HepG2 (cell line): ENCODE data around the gene PARD3. TPM values are rescaled to one million over a fixed set of nuclear protein-coding genes. Genes with fewer than 3 reads are reported as not detected.

ENCODE experiments used
- ARID3A ChIP-seq: IDR thresholded peaks from 2 replicates; pipeline ENCODE4 v1.6.1; 2012; ENCODE audit warnings: low read depth, low read length, improper control_type of control experiment
- CEBPB ChIP-seq: IDR thresholded peaks from 2 replicates; pipeline ENCODE4 v1.6.1; 2011; ENCODE audit warnings: low read depth, low read length, improper control_type of control experiment, borderline replicate concordance
- EED ChIP-seq: sonication (generic); formaldehyde crosslinking; IDR thresholded peaks from 2 replicates; pipeline ENCODE4 v1.5.0; 2020; ENCODE audit warnings: mild to moderate bottlenecking, missing genetic modification reagents
- KIAA2018 ChIP-seq: sonication (generic); formaldehyde crosslinking; IDR thresholded peaks from 2 replicates; pipeline ENCODE4 v1.5.0; 2020; ENCODE audit warnings: mild to moderate bottlenecking, missing genetic modification reagents, borderline replicate concordance
- MAF1 ChIP-seq: sonication (generic); formaldehyde crosslinking; IDR thresholded peaks from 2 replicates; pipeline ENCODE4 v1.5.0; 2020; ENCODE audit warnings: missing genetic modification reagents, borderline replicate concordance
- PAF1 ChIP-seq: IDR thresholded peaks from 2 replicates; pipeline ENCODE4 v1.6.1; 2016; ENCODE audit warnings: missing genetic modification reagents, missing compliant biosample characterization
- SMC3 ChIP-seq: IDR thresholded peaks from 2 replicates; pipeline ENCODE4 v1.6.1; 2011; ENCODE audit warnings: low read length, improper control_type of control experiment
- STAG1 ChIP-seq: sonication (generic); formaldehyde crosslinking; IDR thresholded peaks from 2 replicates; pipeline ENCODE4 v1.4.0; 2020; ENCODE audit warnings: missing genetic modification reagents
- ZEB1 ChIP-seq: IDR thresholded peaks from 2 replicates; pipeline ENCODE4 v1.6.1; 2012; ENCODE audit warnings: mild to moderate bottlenecking, low read depth, inconsistent platforms; ENCODE audit not compliant: insufficient replicate concordance
- ZFP1 ChIP-seq: IDR thresholded peaks from 2 replicates; pipeline ENCODE4 v1.6.1; 2016
- ZNF160 ChIP-seq: sonication (generic); formaldehyde crosslinking; IDR thresholded peaks from 2 replicates; pipeline ENCODE4 v1.8.0; 2022; ENCODE audit warnings: mild to moderate bottlenecking, inconsistent platforms, missing genetic modification reagents
- polyA plus RNA-seq, 8 experiments: library from polyadenylated mRNA; depleted of rRNA in 3 of 8; stranded (reverse) in 7 of 8; unstranded in 1 of 8; fragments of >200 nt; fragmentation: Illumina TruSeq in 4 of 8; extraction: Trizol in 4 of 8; gene quantifications; 2 replicates each; pipeline versions ENCODE4 v1.2.1 to v1.2.3, GENCODE V29; 2011 to 2016; ENCODE audit warnings: low read depth in 4 of 8, missing spikeins in 1 of 8, mixed read lengths in 1 of 8; ENCODE audit not compliant: insufficient read depth in 1 of 8
- total RNA-seq, 5 experiments: library from RNA; depleted of rRNA; stranded (reverse); fragments of >200 nt; fragmentation: Illumina TruSeq; extraction: Trizol; gene quantifications; 2 replicates each; pipeline ENCODE4 v1.2.3, GENCODE V29; 2016; ENCODE audit warnings: low read depth in 1 of 5
- TF ChIP-seq, protein P1 (sequence below): sonication (generic); formaldehyde crosslinking; IDR thresholded peaks from 2 replicates; pipeline ENCODE4 v1.5.0; 2020; ENCODE audit warnings: mild to moderate bottlenecking, missing genetic modification reagents, moderate library complexity
- TF ChIP-seq, protein P2 (sequence below), 2 experiments: sonication (generic) in 1 of 2; formaldehyde crosslinking in 1 of 2; IDR thresholded peaks; 2 replicates each; pipeline versions ENCODE4 v1.4.0 to v1.6.1; 2018 to 2020; ENCODE audit warnings: missing genetic modification reagents in 2 of 2, borderline replicate concordance in 1 of 2, low read depth in 1 of 2, mild to moderate bottlenecking in 1 of 2, missing biosample characterization in 1 of 2

Gene PARD3
- total and polyA plus RNA-seq, 2 of the 13 experiments (the other 11 are each of a cell fraction or from before 2014, with no cell fraction given): 40.9 to 60.0 TPM

DNA sequence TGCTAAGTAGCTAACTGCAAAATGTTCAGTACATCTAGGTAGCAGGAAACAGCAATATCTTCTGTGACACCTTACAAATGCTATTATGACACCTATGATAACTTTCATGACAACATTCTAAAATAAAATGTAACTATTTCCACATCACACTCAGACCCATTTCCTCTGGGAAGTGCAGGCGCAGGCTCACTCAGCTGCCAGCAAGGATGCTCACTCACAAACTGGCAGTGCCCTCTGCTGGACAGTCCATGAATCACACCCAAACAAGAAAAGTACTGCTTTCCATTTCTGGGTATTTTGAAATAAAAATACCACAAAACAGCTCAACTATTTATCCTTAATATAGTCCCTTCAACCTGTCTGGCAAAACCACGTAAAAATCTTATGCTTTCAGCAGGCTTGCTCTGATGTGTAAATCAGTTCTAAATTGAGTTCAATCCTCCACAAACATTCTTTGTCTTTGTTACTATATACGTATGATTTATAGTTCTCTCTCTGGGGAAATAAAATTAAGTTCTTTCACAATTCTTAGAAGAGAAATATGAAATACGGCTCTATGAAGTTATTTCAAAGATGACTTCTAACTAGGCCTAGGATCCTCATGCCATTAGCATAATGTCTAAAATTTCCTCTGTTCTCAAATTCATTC, 176.6 kb downstream of the PARD3 start (continued):
- TF ChIP-seq ARID3A (0 out of 2 replicates have a peak, but pooled peaks have one; percentile 16), KIAA2018 (CRISPR knock-in tag) (no peak), STAG1 (CRISPR knock-in tag) (peak; percentile 96), ZFP1 (CRISPR knock-in tag) (peak; percentile 40; the same call in 1 of the 2 replicates), SMC3 (peak; percentile 81), MAF1 (no peak), ZEB1 (no peak), ZNF160 (CRISPR knock-in tag) (no peak), PAF1 (CRISPR knock-in tag) (no peak), CEBPB (0 out of 2 replicates have a peak, but pooled peaks have one; percentile 8), EED (CRISPR knock-in tag) (no peak)
- TF ChIP-seq, protein P1, sequence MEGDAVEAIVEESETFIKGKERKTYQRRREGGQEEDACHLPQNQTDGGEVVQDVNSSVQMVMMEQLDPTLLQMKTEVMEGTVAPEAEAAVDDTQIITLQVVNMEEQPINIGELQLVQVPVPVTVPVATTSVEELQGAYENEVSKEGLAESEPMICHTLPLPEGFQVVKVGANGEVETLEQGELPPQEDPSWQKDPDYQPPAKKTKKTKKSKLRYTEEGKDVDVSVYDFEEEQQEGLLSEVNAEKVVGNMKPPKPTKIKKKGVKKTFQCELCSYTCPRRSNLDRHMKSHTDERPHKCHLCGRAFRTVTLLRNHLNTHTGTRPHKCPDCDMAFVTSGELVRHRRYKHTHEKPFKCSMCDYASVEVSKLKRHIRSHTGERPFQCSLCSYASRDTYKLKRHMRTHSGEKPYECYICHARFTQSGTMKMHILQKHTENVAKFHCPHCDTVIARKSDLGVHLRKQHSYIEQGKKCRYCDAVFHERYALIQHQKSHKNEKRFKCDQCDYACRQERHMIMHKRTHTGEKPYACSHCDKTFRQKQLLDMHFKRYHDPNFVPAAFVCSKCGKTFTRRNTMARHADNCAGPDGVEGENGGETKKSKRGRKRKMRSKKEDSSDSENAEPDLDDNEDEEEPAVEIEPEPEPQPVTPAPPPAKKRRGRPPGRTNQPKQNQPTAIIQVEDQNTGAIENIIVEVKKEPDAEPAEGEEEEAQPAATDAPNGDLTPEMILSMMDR (CRISPR knock-in tag): peak; percentile 85
- TF ChIP-seq, protein P2, sequence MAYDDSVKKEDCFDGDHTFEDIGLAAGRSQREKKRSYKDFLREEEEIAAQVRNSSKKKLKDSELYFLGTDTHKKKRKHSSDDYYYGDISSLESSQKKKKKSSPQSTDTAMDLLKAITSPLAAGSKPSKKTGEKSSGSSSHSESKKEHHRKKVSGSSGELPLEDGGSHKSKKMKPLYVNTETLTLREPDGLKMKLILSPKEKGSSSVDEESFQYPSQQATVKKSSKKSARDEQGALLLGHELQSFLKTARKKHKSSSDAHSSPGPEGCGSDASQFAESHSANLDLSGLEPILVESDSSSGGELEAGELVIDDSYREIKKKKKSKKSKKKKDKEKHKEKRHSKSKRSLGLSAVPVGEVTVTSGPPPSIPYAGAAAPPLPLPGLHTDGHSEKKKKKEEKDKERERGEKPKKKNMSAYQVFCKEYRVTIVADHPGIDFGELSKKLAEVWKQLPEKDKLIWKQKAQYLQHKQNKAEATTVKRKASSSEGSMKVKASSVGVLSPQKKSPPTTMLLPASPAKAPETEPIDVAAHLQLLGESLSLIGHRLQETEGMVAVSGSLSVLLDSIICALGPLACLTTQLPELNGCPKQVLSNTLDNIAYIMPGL (CRISPR knock-in tag; IDR thresholded peaks at IDR 0.05; ENCODE audit: borderline replicate concordance in 1 of 2, low read depth in 1 of 2): 0 out of 4 replicates have a peak, but pooled peaks of 1 of the 2 experiments have one; percentile 37
